Right lobe of liver (tissue), 6 donors: ENCODE measurements around the gene SLC9A8. TPM values are rescaled to one million over a fixed set of nuclear protein-coding genes. Genes with fewer than 3 reads are reported as not detected.

Experiments used
- ATAC-seq, 4 donors: fragments of 200-7000 bp; cut with Tn5 transposase; one replicate each; pipeline ENCODE4 v1.9.1; 2020; ENCODE audit warnings: mild to moderate bottlenecking in 4 of 4, moderate library complexity in 4 of 4
- DNase-seq, 3 donors: peaks; one replicate each; pipeline ENCODE4 v3.0.0-alpha.2; 2020
- H3K27ac ChIP-seq, 3 donors: fragments of 200-600 bp; one replicate each; pipeline ENCODE4 v1.8.0; 2022
- H3K27me3 ChIP-seq, 2 donors: fragments of 200-600 bp; one replicate each; pipeline ENCODE4 v1.8.0; 2022
- H3K36me3 ChIP-seq, 4 donors: fragments of 200-600 bp; sonication (generic) in 1 of 4; one replicate each; pipeline versions ENCODE4 v1.5.1 to v1.8.0; 2017 to 2022; ENCODE audit warnings: control low read depth in 1 of 4
- H3K4me1 ChIP-seq, 4 donors: fragments of 200-600 bp; sonication (generic) in 1 of 4; one replicate each; pipeline versions ENCODE4 v1.5.1 to v1.8.0; 2017 to 2022; ENCODE audit warnings: control low read depth in 1 of 4
- H3K4me3 ChIP-seq, 3 donors: fragments of 200-600 bp; one replicate each; pipeline ENCODE4 v1.8.0; 2022
- H3K9me3 ChIP-seq, 4 donors: fragments of 200-600 bp; sonication (generic) in 1 of 4; one replicate each; pipeline versions ENCODE4 v1.5.1 to v1.8.0; 2017 to 2022; ENCODE audit warnings: control low read depth in 1 of 4
- CTCF ChIP-seq, 4 donors: fragments of 200-600 bp in 3 of 4; fragments of 450-650 bp in 1 of 4; IDR thresholded peaks; one replicate each; pipeline versions ENCODE4 v1.5.1 to v1.8.0; 2016 to 2022; ENCODE audit warnings: antibody characterized with exemption in 4 of 4, mild to moderate bottlenecking in 2 of 4
- POLR2A ChIP-seq: fragments of 450-650 bp; IDR thresholded peaks from one replicate; pipeline ENCODE4 v1.6.1; 2017; ENCODE audit warnings: antibody characterized with exemption, mild to moderate bottlenecking
- WGBS: methylation state at CpG from one replicate; pipeline ENCODE4 v1.1.6; 2018; ENCODE audit warnings: low coverage, low lambda C conversion rate; ENCODE audit not compliant: insufficient coverage; ENCODE audit errors: missing lambda C conversion rate; 5-methylcytosine and 5-hydroxymethylcytosine counted together
- intact Hi-C, 2 donors: fragments of 100-400 bp; cut with DNase I; formaldehyde crosslinking; loops; one replicate each; pipeline versions ENCODE4 v1.11.2 to v1.14.1; 2022
- total RNA-seq, 6 experiments: library from RNA; depleted of rRNA in 2 of 6; stranded (reverse); fragments of >200 nt in 2 of 6; fragmentation: NEBNext Ultra II Directional in 3 of 6; extraction: Animal tissue kit (Norgen Biotek cat#: 25700) in 3 of 6; gene quantifications; one replicate each; pipeline versions ENCODE4 v1.1.0 to v1.2.4, GENCODE V29; 2016 to 2023
- donor health status: DM: no; HTN: yes; CAD: no.
- donor health status: DM: no; HTN: no; CAD: no.
- donor health status: DM: no; HTN: no; CAD: no.
- donor health status: DM: no; HTN: yes; CAD: no.
- donor health status: DM: no; HTN: yes; CAD: no.

SLC9A8 gene
- total RNA-seq, 6 experiments from 2014 or later, result 6.8 to 10.6 (median 9.6) TPM

DNA sequence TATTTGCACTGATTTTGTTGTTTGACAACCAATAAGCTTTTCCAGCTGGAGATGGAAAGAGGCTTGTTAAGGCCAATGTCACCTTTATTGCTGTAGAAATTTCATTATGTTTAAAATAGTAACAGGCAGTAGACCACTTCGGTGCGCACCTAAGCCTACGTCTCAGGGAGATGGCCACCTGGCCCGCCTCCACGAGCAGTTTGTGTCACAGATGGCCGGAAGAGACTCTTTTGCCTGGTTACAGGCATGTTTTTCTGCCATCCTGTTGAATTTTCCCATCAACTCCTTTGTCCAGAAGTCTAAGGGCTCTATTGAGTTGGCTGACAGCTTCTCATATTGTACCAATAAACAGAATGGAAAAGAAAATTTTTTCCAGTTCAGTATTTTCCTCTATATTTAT lies 51.0 kb downstream of the SLC9A8 start:
- Histone ChIP-seq H3K9me3 (no peaks in the 10 kb centered on the region), H3K4me1 (no peaks in the 10 kb centered on the region), H3K27me3 (no peaks in the 10 kb centered on the region), H3K4me3 (no peak overlapping the region), H3K27ac (no peak overlapping the region), H3K36me3 (peaks cover 0 to 21% (median 1%) of the 10 kb centered on the region in 4 donors)
- DNase-seq (no peak), ATAC-seq (no peak)
- 93% methylated on average over 6 of the region's 6 CpGs for WGBS
- intact Hi-C loops, result no loop called here
- TF ChIP-seq CTCF (IDR thresholded peaks at IDR 0.05), result no peak
- TF ChIP-seq POLR2A, result no peak

DNA sequence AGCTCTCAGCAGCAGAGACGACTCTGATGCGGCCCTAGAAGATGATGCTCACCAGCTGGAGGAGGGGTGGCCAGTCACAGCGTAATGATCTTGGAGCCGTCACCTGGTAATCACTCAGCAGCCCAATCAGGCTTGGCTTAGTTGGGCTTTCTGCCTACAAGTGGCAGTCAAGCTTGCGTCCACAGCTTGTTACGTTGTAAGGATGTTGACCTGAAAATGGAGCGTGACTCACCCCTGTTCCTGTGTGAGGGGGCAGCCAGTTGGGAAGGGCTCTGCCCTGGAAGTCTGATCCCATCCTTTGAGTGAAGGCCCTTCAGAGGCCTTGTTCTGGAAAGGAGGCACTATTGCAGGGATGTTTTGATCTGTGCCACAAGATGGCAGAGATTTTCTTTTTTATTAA lies 52.9 kb downstream of the SLC9A8 start:
- intact Hi-C loops, result no loop called here
- Histone ChIP-seq H3K4me1 (no peaks in the 10 kb centered on the region), H3K27ac (no peak overlapping the region), H3K9me3 (no peaks in the 10 kb centered on the region), H3K4me3 (no peak overlapping the region), H3K36me3 (peaks cover 0 to 27% (median 1%) of the 10 kb centered on the region in 4 donors), H3K27me3 (no peaks in the 10 kb centered on the region)
- WGBS, result 92% methylated on average over 2 of the region's 7 CpGs
- ATAC-seq (peak in 1 of 4 donors; percentile 36), DNase-seq (peak in 1 of 3 donors; percentile 31)
- TF ChIP-seq CTCF (IDR thresholded peaks at IDR 0.05), result peak in 1 of 4 donors; percentile 9
- TF ChIP-seq POLR2A, result no peak

DNA sequence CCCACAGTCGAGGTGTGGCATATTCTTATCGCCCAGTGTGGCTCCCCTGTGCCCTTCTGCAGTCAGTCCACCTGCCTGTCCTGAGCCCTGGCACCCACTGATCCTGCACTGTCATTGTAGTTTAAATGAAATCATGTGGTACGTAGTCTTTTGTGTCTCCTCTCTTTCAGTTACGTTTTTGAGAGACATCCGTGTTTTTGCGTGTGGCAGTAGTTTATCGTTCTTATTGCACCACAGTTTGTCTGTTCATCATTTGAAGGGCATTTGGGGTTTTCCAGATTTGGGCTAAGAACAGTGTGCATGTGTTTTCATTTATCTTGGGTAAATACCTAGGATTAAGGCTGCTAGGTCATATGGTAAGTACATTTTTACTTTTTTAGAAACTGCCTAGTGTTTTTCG lies 53.4 kb downstream of the SLC9A8 start:
- H3K36me3 ChIP-seq, result peaks cover 0 to 28% (median 1%) of the 10 kb centered on the region in 4 donors
- intact Hi-C loops, result no loop called here
- DNase-seq (no peak), ATAC-seq (peak in 1 of 4 donors; percentile 55)
- H3K4me3 ChIP-seq, result no peak overlapping the region
- no peaks in the 10 kb centered on the region for H3K9me3 ChIP-seq
- H3K27me3 ChIP-seq, result no peaks in the 10 kb centered on the region
- no peak overlapping the region for H3K27ac ChIP-seq
- 70% methylated on average over 6 of the region's 8 CpGs for WGBS
- H3K4me1 ChIP-seq, result no peaks in the 10 kb centered on the region
- TF ChIP-seq CTCF (IDR thresholded peaks at IDR 0.05) (peak in 1 of 4 donors; percentile 1), POLR2A (no peak)

GRCh38 chr20:49867453-49868215 lies 55.0 kb downstream of the SLC9A8 start:
- H3K4me3 ChIP-seq, result no peak overlapping the region
- TF ChIP-seq POLR2A (no peak), CTCF (IDR thresholded peaks at IDR 0.05) (no peak)
- 90% methylated on average over 9 of the region's 9 CpGs for WGBS

More at GRCh38 chr20:49867453-49868215, 55.0 kb downstream of the SLC9A8 start:
- H3K4me1 ChIP-seq, result no peaks in the 10 kb centered on the region
- no peaks in the 10 kb centered on the region for H3K9me3 ChIP-seq
- DNase-seq (no peak), ATAC-seq (no peak)
- no peaks in the 10 kb centered on the region for H3K27me3 ChIP-seq
- no peak overlapping the region for H3K27ac ChIP-seq
- H3K36me3 ChIP-seq, result peaks cover 0 to 32% (median 4%) of the 10 kb centered on the region in 4 donors
- intact Hi-C loops, result no loop called here
